HL-60 (cell line): ENCODE results near the gene ABHD8.

Source experiments
- POLR2AphosphoS5 ChIP-seq: IDR thresholded peaks from 2 replicates; pipeline ENCODE4 v1.6.1; 2012; ENCODE audit warnings: low read depth
- TF ChIP-seq, protein P1 (sequence below): IDR thresholded peaks from one replicate; pipeline ENCODE4 v1.5.1; 2011; ENCODE audit warnings: low read length, control low read depth, inconsistent platforms; ENCODE audit not compliant: insufficient read depth
- TF ChIP-seq, protein P2 (sequence below): IDR thresholded peaks from 2 replicates; pipeline ENCODE4 v1.6.1; 2012; ENCODE audit warnings: low read depth; ENCODE audit not compliant: insufficient replicate concordance

DNA sequence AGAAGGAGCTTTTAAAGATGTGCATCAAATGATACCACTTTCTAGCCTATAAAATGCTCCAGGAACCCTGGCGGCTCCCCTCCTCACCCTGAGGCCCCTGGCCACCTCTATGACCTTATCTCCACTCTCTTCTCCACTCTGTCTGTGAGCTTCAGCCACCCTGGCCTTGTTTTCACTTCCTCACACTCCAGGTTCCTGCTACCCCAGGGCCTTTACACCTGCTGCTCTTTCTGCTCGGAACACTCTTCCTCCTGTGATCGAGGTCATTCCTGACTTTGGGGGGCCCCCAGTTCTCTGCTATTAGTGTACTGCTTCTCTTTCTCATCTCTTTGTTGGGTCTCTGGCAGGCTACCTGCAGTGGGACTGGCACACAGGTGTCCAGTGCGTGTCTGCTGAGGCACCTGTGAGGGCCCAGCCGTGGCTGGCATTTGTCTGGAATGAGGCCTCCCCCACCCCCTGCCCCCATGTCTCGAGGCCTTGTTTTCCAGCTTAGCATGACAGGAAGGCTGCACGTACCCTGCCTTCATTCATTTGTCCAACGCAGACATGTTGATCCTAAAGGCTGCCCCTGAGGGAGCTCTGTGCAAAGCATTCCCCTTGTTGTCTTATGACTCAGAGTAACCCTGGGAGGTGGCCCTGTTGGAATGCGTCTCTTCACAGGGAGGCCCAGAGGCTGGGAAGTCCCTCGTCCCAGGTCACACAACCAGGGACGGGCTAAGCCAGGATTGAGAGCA lies 8.4 kb upstream of the ABHD8 start:
- TF ChIP-seq, protein P1, sequence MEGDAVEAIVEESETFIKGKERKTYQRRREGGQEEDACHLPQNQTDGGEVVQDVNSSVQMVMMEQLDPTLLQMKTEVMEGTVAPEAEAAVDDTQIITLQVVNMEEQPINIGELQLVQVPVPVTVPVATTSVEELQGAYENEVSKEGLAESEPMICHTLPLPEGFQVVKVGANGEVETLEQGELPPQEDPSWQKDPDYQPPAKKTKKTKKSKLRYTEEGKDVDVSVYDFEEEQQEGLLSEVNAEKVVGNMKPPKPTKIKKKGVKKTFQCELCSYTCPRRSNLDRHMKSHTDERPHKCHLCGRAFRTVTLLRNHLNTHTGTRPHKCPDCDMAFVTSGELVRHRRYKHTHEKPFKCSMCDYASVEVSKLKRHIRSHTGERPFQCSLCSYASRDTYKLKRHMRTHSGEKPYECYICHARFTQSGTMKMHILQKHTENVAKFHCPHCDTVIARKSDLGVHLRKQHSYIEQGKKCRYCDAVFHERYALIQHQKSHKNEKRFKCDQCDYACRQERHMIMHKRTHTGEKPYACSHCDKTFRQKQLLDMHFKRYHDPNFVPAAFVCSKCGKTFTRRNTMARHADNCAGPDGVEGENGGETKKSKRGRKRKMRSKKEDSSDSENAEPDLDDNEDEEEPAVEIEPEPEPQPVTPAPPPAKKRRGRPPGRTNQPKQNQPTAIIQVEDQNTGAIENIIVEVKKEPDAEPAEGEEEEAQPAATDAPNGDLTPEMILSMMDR: no peak
- TF ChIP-seq, protein P2, sequence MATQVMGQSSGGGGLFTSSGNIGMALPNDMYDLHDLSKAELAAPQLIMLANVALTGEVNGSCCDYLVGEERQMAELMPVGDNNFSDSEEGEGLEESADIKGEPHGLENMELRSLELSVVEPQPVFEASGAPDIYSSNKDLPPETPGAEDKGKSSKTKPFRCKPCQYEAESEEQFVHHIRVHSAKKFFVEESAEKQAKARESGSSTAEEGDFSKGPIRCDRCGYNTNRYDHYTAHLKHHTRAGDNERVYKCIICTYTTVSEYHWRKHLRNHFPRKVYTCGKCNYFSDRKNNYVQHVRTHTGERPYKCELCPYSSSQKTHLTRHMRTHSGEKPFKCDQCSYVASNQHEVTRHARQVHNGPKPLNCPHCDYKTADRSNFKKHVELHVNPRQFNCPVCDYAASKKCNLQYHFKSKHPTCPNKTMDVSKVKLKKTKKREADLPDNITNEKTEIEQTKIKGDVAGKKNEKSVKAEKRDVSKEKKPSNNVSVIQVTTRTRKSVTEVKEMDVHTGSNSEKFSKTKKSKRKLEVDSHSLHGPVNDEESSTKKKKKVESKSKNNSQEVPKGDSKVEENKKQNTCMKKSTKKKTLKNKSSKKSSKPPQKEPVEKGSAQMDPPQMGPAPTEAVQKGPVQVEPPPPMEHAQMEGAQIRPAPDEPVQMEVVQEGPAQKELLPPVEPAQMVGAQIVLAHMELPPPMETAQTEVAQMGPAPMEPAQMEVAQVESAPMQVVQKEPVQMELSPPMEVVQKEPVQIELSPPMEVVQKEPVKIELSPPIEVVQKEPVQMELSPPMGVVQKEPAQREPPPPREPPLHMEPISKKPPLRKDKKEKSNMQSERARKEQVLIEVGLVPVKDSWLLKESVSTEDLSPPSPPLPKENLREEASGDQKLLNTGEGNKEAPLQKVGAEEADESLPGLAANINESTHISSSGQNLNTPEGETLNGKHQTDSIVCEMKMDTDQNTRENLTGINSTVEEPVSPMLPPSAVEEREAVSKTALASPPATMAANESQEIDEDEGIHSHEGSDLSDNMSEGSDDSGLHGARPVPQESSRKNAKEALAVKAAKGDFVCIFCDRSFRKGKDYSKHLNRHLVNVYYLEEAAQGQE: no peak
- TF ChIP-seq POLR2AphosphoS5: no peak
